ENCODE results near the gene NDE1.
"Not testable (repeated sequence)": the region's sequence is repeated elsewhere in the genome, so short reads cannot be mapped to it uniquely, and the experiment has no call there.

The NDE1 gene

GRCh38 chr16:15686287-15686686, 36.2 kb downstream of the NDE1 start:
- no peak for DNase-seq (ENCODE audit: low read depth, low spot score)
- no peak overlapping the region for H3K4me3 ChIP-seq (ENCODE audit: low read length)

- no peak for DNase-seq (ENCODE audit: low read depth, low spot score)
- H3K4me3 ChIP-seq (ENCODE audit: low read length): no peak overlapping the region
Observed at GRCh38 chr16:15689290-15689689, 39.2 kb downstream of the NDE1 start.

GRCh38 chr16:15690296-15690695, 40.3 kb downstream of the NDE1 start:
- no peak for DNase-seq (ENCODE audit: low read depth, low spot score)
- no peak overlapping the region for H3K4me3 ChIP-seq (ENCODE audit: low read length)

GRCh38 chr16:15691046-15691445, 41.0 kb downstream of the NDE1 start:
- H3K4me3 ChIP-seq (ENCODE audit: low read length): no peak overlapping the region
- DNase-seq (ENCODE audit: low read depth, low spot score): no peak

- H3K4me3 ChIP-seq (ENCODE audit: low read length); DNase-seq (ENCODE audit: low read depth, low spot score): not testable (repeated sequence)
Observed at GRCh38 chr16:15692508-15692907, 42.5 kb downstream of the NDE1 start.

GRCh38 chr16:15694499-15694898, 44.5 kb downstream of the NDE1 start:
- no peak for DNase-seq (ENCODE audit: low read depth, low spot score)
- no peak overlapping the region for H3K4me3 ChIP-seq (ENCODE audit: low read length)

GRCh38 chr16:15699819-15700218, 49.8 kb downstream of the NDE1 start:
- H3K4me3 ChIP-seq (ENCODE audit: low read length): no peak overlapping the region
- DNase-seq (ENCODE audit: low read depth, low spot score): no peak

- H3K4me3 ChIP-seq (ENCODE audit: low read length): no peak overlapping the region
- no peak for DNase-seq (ENCODE audit: low read depth, low spot score)
Observed at GRCh38 chr16:15701367-15701766, 51.3 kb downstream of the NDE1 start.

- DNase-seq (ENCODE audit: low read depth, low spot score): no peak
- no peak overlapping the region for H3K4me3 ChIP-seq (ENCODE audit: low read length)
Observed at GRCh38 chr16:15701975-15702970, 52.2 kb downstream of the NDE1 start.

- no peak overlapping the region for H3K4me3 ChIP-seq (ENCODE audit: low read length)
- no peak for DNase-seq (ENCODE audit: low read depth, low spot score)
Observed at GRCh38 chr16:15703029-15703736, 53.1 kb downstream of the NDE1 start.

- DNase-seq (ENCODE audit: low read depth, low spot score): peak; percentile 52
- H3K4me3 ChIP-seq (ENCODE audit: low read length): no peak overlapping the region
Observed at GRCh38 chr16:15704545-15704987, 54.5 kb downstream of the NDE1 start.

- no peak overlapping the region for H3K4me3 ChIP-seq (ENCODE audit: low read length)
- no peak for DNase-seq (ENCODE audit: low read depth, low spot score)
Observed at GRCh38 chr16:15705064-15705565, 55.1 kb downstream of the NDE1 start.

GRCh38 chr16:15707332-15707731, 57.3 kb downstream of the NDE1 start:
- DNase-seq (ENCODE audit: low read depth, low spot score): no peak
- H3K4me3 ChIP-seq (ENCODE audit: low read length): no peak overlapping the region

- no peak for DNase-seq (ENCODE audit: low read depth, low spot score)
- H3K4me3 ChIP-seq (ENCODE audit: low read length): no peak overlapping the region
Observed at GRCh38 chr16:15708096-15708495, 58.1 kb downstream of the NDE1 start.

GRCh38 chr16:15708997-15709396, 59.0 kb downstream of the NDE1 start:
- no peak for DNase-seq (ENCODE audit: low read depth, low spot score)

GRCh38 chr16:15714393-15715172, 64.5 kb downstream of the NDE1 start:
- no peak for DNase-seq (ENCODE audit: low read depth, low spot score)
- H3K4me3 ChIP-seq (ENCODE audit: low read length): no peak overlapping the region

More at GRCh38 chr16:15708997-15709396, 59.0 kb downstream of the NDE1 start:
- H3K4me3 ChIP-seq (ENCODE audit: low read length): no peak overlapping the region

GRCh38 chr16:15715221-15715620, 65.2 kb downstream of the NDE1 start:
- no peak overlapping the region for H3K4me3 ChIP-seq (ENCODE audit: low read length)

GRCh38 chr16:15716694-15717447, 66.8 kb downstream of the NDE1 start:
- no peak for DNase-seq (ENCODE audit: low read depth, low spot score)
- no peak overlapping the region for H3K4me3 ChIP-seq (ENCODE audit: low read length)

More at GRCh38 chr16:15715221-15715620, 65.2 kb downstream of the NDE1 start:
- no peak for DNase-seq (ENCODE audit: low read depth, low spot score)
